HG03064 (cell line): ENCODE measurements around the gene FGFR4.
"Not testable (repeated sequence)": the region's sequence is repeated elsewhere in the genome, so short reads cannot be mapped to it uniquely, and the experiment has no call there.

Experiments
- ATAC-seq: cut with Tn5 transposase; IDR thresholded peaks from one replicate; pipeline ENCODE4 v1.9.1; 2021; ENCODE audit warnings: low read depth; ENCODE audit not compliant: unreplicated experiment

The FGFR4 gene

DNA sequence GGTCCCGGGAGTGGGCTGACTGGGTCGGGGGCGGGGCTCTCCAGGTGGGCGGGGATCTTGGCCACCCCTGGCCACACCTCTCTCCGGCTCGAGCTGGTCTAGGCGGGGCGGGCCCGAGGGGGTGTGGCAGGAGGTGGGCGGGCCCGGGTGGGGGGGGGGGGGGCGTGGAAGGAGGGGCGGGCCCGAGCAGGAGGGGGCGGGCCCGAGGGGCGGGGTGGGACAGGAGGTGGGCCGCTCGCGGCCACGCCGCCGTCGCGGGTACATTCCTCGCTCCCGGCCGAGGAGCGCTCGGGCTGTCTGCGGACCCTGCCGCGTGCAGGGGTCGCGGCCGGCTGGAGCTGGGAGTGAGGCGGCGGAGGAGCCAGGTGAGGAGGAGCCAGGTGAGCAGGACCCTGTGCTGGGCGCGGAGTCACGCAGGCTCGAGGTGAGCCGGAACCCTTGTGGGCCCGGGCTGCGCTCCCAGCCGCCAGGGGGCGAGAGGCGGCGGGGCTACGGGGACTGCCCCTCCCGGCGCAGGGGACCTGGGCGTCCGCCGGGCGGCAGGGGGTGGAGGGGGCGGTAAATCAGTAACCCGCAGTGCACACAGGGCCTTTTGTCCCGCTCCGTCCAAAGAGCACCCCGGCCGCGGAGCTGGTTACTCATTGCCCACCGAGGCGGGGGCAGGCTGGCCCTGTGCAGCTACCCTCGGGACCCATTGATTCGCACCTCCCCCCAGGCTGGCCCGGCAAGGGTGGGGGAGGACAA lies at the start of gene FGFR4:
TSS of gene FGFR4 (plus strand) at position 262 of the 744 bp plus-strand sequence. CDS start 2,688 bp downstream, outside the sequence.
- peak; percentile 63 for ATAC-seq

DNA sequence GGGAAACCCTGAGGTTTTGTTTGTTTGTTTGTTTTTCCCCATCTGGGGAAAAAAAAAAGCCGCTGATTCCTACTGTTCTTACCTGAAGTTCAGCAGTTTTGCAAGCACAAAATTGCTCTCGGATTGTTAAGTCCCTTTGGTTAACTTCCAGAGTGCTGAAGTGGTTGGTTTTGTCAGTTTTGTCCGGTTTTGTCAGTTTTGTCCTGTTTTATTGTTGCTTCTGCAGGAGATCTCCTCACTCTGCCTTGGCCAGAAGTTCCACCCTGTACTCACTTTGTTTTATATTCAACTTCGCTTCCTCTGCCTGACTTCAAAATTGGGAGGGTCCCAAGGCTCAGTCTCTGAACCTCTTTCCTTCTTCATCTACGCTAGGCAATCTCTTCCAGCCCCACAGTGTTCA lies 49.8 kb upstream of the FGFR4 start:
- ATAC-seq: no peak

DNA sequence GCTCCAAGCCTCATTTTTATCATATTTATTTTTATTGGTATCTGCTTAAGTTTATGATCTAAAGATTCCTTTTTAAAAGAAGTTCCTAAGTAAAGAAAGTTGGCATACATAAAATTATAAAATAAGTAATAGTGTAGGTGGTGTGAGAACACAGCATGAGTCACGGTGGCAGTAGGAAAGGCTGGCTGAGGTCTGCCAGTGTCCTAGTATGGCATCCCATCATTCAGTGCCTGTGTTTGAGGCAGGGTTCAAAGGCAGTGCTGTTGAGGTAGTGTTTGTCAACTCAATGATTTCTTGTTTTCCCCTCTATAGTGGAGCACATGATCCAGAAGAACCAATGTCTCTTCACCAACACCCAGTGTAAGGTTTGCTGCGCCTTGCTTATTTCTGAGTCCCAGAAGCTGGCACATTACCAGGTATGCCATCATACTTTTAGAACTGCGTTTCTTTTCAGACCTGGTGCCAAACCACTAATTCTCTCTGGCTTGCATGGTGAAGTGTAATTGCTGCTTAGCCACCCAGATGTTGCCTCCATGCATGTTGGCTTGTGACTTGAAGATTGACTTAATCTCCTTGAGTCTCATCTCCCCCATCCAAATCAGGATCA lies 45.8 kb upstream of the FGFR4 start:
- no peak for ATAC-seq

DNA sequence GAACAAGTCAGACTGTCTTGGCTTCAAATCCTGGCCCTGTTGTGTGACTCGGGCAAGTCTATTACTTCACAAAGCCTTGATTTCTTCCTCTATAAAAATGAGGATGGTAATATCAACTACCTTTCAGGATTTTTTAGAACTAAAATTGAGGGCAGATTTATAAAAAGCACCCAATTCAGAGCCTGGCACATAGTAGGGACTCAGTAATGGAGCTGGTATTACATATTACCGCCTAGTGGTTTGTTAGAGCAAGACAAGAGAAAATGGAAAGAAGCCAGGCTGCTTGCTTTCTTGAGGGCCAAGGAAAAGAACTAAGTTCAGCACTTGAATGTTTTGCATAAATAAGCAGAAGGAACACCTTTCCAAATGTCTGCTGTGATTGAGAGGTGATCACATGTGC lies 44.8 kb upstream of the FGFR4 start:
- ATAC-seq: no peak

DNA sequence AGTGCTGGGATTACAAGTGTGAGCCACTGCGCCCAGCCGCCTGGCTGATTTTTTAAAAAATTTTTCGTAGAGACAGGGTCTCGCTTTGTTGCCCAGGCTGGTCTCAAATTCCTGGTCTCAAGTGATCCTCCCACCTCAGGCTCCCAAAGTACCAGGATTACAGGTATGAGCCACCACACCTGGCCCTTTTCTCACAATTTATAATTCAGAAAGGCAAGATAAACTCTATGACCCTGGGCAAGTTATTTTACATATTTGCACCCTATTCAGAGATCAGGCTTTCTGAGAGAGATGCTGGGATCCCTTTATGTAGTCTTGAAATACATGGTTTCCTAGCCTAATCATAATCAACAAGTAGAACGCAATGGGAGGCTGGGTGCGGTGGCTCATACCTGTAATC lies 43.6 kb upstream of the FGFR4 start:
- no peak for ATAC-seq

DNA sequence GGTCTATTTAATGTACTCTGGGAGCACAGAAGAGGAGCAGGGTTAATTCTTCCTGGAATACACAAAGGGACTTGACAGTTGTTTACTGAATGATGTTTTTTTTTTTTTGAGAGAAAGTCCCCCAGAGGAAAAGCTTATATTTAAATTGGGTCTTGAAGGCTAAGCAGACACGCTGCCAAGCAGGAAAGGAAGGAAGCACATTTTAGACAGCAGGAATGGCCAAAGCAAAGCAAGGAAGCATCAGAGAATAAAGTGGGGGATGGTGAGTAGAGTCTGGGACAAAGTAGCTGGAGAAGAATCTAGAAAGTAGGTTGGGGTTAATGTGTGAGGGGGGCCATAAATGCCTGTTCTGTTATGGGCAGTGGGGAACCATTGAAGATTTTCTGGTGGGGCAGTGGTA lies 42.8 kb upstream of the FGFR4 start:
- ATAC-seq: no peak

DNA sequence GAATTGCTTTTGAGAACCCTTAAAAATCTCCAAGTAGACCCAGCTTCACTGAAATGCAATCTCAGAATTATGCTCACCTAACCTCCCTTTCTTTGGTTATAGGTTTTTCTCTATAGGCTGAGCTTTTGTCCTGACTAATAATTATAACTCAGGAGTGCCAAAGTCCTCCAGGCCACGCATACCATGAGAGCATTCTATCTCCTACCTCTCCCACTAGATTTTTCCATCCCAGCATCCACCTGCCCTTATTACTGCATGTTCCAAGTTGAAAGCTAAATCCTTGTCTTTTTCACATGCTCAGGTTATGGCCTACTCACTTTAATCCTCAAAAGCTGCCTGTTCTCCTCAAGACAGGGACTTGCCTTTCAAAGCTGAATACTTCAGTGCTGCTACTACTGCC lies 42.1 kb upstream of the FGFR4 start:
- ATAC-seq: no peak

DNA sequence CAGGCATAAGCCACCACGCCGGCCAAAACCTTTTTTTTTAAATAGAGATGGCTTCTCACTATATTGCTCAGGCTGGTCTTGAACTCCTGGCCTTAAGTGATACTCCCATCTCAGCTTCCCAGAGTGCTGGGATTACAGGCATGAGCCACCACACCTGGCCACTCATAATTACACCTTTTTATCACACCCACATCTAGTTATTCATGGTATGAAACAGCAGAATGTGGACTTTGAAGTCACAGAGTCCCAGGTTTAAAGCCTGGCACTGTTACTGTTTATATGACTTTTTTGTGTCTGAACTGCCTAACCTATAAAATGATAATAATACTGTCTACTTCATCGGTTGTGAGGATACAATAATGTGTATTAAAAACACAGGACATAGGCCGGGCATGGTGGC lies 41.1 kb upstream of the FGFR4 start:
- ATAC-seq: no peak

DNA sequence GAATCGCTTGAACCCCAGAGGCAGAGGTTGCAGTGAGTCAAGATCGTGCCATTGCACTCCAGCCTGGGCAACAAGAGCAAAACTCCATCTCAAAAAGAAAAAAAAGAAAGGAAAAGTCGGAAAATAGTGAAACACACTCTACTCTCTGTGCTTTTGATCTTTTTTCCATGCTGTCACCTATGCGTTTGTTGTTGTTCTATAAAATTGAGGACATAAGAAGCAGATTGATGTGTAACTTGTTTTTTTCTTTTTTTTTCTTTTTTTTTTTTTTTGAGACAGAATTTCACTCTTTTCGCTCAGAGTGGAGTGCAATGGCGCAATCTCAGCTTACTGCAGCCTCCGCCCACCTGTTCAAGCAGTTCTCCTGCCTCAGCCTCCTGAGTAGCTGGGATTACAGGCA lies 38.2 kb upstream of the FGFR4 start:
- not testable (repeated sequence) for ATAC-seq

DNA sequence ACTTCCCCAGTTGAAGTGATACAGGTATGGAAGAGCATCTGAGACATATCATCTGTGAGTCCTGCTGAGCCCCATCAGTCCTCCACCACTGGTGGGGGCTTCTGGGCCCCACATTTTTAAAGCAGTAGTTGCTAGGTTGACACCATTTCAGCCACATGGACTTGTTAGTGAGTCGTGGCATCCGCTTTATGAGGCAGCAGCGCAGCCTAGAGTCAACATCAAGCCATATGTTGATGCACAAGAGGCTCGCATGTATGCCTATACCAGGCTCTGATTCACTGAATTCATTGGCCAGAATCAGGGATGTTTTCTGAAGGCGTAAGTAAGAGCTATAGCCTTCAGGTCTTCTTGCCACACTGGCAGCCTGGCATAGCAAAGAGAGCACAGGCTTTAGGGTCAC lies 37.4 kb upstream of the FGFR4 start:
- no peak for ATAC-seq

DNA sequence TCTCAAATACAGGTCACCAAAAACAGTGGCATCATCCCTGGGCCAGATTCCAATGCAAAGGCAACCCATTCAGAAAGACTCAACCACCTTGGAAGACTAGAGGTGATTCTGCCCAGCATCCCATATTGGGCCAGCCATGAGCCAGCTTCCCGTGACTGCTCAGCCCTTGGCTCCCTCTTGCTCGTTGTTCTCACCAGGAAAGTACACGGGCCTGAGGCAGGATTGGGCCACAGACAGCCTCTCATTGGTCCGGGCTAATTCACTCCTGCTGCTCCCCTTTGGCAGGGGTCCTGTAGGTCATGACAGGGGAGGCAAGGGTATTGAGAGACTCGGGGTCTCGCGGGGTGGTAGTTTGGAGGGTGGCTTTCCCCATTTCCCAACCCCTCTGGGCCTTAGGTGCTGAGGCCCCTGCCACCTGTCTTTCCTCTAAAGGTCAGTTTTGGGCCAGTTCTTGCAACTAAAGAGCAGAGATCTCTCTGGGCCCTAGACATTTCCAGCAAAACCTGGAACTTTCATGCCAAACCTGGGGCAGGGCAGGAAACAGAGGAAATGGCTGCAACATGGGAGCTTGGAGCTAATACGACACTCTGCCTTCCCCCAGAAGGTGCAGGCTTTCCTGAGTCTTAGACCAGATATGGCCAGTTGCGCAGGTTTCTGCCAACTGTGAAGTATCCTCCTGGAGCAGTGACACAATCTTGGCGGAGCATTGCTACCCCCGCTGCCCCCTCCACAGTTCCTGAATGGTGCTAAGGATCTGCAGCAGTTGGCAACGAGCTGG lies 22.0 kb upstream of the FGFR4 start:
- ATAC-seq: no peak

DNA sequence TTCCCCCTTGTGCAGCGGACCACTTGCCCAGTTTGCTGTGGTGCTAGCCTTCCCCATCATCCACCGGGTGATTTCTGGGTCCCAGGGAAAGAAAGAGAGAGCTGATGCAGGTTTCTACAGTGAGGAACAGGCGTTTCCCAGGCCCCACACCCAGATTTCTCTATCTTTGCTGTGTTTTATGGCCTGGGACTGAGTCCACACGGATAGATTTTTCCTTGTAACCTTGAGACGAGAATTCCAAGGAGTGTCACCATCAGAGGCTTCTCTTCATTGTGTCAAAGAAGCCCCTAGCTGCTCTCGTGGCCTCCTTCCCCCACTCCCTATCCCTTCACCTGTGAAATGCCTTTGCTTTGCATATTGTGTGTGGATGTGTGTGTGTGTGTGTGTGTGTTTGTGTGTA lies 21.2 kb upstream of the FGFR4 start:
- no peak for ATAC-seq

DNA sequence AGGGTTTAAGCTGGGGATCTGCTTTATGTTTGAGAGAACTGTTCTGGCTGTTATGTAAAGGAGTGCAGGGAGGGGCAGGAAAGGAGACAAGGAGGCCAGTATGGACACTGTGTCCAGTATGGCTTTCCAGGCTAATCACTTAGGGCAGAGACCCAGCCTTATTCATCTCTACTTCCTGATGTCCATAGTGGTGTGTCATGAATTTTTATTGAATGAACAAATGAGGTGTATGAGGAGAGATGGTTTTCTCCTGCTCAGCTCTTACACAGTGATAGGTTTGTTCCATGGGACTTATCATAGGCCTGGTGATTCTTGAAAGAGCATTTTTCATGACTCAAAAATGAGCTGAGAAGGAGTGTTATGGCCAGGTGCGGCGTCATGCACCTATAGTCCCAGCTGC lies 20.5 kb upstream of the FGFR4 start:
- no peak for ATAC-seq

DNA sequence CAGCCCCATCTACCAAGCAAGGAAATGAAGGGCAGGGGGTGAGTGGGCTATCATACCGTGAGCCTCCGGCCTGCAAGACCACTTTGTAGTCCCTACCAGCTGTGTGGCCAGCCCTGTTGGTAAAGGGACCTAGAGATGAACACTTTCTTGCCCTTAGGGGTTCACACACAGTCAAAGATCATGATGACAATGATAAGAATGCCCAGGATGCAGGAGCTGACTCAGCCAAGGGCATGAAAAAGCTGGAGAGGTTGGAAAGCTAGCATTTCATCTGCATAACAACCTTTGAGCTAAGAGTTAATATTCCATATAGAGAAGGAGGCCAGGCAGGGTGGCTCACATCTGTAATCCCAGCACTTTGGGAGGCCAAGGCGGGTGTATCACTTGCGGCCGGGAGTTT lies 19.2 kb upstream of the FGFR4 start:
- no peak for ATAC-seq

DNA sequence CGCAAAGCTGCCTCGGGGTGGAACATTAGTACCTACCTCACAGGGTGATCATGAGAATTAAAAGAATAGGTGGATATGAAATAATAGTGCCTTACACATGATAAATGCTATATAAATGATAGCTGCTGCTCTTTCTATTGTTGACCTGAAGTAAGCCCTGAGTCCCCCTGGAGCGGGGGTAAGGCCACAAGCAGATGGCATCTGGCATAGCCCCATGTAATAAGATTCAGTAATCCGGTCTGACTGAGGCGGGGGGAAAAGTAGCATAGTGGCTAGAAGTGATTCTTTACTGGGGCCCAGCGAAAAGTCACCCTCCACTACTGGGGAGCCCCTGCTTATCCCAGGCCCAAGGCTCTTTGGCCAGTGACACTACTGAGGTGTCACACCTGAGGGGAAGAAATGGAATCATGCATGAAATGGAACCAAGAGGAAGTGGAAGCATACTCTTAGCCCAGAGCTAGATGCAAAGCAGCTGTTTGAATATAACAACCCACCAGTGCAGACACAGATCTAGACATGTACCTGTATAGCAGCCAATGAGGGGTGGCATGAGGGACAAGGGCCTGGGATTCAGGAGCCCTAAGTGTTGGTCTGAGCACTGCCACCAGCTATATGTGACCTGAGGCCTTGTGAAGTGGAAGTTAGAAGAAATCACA lies 16.1 kb upstream of the FGFR4 start:
- ATAC-seq: no peak

DNA sequence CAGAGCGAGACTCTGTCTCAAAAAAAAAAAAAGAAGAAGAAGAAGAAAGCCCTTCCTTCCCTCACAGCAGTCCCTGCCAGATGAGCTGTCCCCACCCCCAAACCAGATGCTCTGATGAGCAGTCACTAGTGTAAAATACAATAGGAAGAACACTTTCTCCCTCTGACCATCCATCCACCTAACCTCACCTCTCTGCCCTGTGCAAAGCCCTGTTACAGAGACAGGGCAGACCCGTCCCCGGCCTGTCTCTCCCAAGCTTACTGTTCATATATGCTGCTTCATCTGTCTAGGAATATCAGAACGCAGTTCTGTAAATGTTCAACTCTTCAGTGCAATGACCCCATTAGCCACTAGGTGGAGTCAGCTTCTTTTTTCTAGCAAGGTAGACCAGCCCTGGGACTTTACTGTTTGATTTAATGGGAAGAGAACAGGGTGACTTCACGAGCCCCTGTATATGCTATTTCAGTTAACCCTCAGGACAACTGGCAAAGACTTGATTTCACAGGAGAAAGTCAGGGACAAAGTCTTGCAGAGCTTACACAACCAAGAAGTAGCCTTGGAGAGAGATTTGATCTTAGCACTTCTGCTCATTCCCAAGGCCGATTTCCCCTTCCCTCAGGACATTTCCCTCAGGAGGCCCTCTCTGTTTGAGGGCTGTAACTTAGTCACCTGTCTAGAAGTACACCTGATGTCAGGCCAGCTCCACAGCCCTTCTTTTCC lies 14.9 kb upstream of the FGFR4 start:
- ATAC-seq: no peak

DNA sequence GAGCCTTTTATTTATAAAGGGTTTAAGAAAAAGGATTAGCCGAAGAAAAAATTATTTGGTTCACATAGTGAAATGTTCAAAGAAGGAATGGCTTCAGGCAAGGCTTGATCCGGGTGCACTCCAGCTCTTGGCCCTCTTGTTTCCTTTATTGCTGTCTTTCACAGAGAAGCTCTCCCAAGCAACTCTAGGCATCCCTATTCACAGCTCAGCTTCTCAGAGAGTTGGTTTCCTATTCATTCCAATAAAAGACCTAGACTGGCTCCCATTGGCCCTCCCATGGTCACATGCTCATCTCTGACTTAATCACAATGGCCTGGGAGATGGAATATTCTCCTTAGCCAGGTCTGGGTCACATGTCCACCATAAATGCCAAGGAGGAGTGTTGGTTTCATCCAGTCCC lies 9.4 kb upstream of the FGFR4 start:
- ATAC-seq: no peak

DNA sequence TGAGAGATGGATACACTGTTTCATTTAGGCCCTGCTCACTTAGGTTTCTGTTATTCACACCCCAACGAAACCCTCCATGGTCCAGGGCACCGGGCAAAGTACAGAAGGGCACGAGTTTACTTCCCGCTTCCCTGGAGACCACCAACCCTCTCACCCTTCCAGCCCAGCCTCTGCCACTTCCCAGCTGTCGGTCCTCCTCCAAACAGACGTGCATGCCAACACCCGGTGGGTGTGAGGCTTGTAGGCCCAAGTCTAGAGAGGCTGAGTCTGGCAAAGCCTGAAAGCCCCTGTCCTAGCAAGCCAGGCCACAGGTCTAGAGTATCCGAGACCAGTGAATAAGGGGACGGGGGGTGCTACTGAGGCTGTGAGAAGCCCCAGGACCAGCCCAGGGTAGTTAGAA lies 7.1 kb upstream of the FGFR4 start:
- no peak for ATAC-seq

DNA sequence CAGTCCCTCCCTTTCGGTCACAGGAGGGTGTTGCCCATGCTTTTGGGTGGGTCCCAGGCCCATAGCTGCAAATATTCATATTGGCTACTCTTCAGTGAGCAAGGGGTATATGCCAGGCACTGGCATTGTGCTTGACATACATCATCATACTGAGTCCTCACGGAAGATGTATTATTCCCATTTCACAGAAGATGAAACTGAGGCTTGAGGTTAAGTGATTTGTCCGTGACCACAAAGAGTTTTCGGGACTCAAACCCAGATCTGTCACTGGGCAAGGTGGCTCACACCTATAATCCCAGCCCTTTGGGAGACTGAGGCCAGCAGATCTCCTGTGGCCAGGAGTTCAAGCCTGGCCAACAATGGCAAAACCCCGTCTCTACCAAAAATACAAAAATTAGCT lies 6.5 kb upstream of the FGFR4 start:
- no peak for ATAC-seq

DNA sequence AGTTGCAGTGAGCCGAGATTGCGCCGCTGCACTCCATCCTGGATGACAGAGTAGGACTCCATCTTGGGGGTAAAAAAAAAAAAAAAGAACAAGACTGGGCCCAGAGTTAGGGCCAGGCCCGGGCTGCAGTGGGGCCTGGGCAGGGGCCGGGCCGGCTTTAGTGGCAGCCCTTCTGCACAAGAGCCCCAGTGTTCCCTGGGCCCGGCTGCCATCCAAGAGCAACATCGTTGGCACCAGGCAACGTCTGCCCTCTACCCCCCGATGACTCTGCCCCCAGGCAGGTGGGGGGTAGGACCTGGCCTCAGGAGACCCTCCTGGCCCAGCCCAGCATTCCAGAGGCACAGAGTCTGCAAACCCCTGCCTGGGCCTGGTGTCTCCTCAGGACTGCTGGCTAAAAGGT lies 4.9 kb upstream of the FGFR4 start:
- no peak for ATAC-seq

DNA sequence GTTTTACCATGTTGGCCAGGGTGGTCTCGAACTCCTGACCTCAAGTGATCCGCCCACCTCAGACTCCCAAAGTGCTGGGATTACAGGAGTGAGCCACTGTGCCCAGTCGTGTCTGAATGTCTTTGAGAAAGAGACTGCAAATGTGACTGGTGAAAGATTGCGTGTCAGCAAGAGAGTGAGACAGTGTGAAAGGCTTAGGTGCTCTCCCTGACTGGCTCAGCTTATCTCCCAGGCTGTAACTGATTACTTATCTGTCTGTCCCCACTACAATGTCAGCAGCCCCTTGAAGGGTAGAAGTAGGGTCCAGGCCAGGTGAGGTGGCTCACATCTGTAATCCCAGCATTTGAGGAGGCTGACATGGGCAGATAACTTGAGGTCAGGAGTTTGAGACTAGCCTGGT lies 3.4 kb upstream of the FGFR4 start:
- ATAC-seq: no peak
